ENCODE measurements around the gene FOXE3.

Gene FOXE3

GRCh38 chr1:47412437-47412836, 3.6 kb upstream of the FOXE3 start:
- Histone ChIP-seq H3K27ac (no peak overlapping the region), H3K4me3 (no peak overlapping the region)
- TF ChIP-seq, protein P1, sequence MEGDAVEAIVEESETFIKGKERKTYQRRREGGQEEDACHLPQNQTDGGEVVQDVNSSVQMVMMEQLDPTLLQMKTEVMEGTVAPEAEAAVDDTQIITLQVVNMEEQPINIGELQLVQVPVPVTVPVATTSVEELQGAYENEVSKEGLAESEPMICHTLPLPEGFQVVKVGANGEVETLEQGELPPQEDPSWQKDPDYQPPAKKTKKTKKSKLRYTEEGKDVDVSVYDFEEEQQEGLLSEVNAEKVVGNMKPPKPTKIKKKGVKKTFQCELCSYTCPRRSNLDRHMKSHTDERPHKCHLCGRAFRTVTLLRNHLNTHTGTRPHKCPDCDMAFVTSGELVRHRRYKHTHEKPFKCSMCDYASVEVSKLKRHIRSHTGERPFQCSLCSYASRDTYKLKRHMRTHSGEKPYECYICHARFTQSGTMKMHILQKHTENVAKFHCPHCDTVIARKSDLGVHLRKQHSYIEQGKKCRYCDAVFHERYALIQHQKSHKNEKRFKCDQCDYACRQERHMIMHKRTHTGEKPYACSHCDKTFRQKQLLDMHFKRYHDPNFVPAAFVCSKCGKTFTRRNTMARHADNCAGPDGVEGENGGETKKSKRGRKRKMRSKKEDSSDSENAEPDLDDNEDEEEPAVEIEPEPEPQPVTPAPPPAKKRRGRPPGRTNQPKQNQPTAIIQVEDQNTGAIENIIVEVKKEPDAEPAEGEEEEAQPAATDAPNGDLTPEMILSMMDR (IDR thresholded peaks at IDR 0.05) = no peak
- no peak for DNase-seq (ENCODE audit: low spot score)

DNA sequence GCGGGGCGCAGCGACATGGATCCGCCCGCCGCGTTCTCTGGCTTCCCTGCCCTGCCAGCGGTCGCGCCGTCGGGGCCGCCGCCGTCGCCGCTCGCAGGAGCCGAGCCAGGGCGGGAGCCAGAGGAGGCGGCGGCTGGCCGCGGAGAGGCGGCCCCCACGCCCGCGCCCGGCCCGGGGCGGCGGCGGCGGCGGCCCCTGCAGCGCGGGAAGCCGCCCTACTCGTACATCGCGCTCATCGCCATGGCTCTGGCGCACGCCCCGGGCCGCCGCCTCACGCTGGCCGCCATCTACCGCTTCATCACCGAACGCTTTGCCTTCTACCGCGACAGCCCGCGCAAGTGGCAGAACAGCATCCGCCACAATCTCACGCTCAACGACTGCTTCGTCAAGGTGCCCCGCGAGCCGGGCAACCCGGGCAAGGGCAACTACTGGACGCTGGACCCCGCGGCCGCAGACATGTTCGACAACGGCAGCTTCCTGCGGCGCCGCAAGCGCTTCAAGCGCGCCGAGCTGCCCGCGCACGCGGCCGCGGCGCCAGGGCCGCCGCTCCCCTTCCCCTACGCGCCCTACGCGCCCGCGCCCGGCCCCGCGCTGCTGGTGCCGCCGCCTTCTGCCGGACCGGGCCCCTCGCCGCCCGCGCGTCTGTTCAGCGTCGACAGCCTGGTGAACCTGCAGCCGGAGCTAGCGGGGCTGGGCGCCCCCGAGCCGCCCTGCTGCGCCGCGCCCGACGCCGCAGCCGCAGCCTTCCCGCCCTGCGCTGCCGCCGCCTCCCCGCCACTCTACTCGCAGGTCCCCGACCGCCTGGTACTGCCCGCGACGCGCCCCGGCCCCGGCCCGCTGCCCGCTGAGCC, 459 bp downstream of the FOXE3 start:
- no peak for DNase-seq (ENCODE audit: low spot score)
- TF ChIP-seq, protein P1 (IDR thresholded peaks at IDR 0.05) = no peak
- Histone ChIP-seq H3K4me3 (peak overlapping the region; percentile 63), H3K27ac (no peak overlapping the region)

GRCh38 chr1:47417170-47418044, 1.3 kb downstream of the FOXE3 start:
- no peak overlapping the region for H3K27ac ChIP-seq
- no peak for DNase-seq (ENCODE audit: low spot score)
- TF ChIP-seq, protein P1 (IDR thresholded peaks at IDR 0.05) = no peak
- H3K4me3 ChIP-seq = peak overlapping the region; percentile 63

GRCh38 chr1:47418122-47418521, 2.0 kb downstream of the FOXE3 start:
- no peak for DNase-seq (ENCODE audit: low spot score)
- Histone ChIP-seq H3K4me3 (no peak overlapping the region), H3K27ac (no peak overlapping the region)
- TF ChIP-seq, protein P1 (IDR thresholded peaks at IDR 0.05) = no peak

DNA sequence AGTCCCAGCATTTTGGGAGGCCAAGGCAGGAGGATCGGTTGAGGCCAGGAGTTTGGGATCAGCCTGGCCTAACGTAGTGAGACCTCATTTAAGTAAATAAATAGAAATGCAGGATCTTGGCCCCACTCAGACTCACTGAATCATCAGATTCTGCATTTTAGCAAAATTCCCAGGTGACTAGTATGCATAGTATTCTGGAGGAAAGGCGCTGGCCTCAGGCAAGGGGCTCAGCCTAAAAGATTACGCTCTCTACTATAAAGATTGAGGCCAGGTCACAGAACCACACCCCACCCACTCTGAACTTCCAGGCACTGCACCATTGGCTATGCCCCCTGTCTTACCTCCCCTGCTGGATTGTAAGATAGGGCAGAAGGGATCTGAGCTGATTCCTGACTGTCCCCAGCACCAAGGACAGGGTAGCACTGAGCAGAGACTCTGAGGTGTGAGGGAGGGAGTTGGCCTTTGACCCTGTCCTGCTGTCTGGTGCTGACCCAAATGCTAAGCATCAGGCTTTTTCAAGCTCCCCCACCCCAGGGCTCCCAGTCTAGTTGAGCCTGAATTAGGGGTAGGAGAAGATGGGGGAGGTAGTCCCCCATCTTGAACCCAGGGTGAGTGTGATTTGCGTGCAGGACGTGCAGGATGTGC, 2.7 kb downstream of the FOXE3 start:
- no peak for DNase-seq (ENCODE audit: low spot score)
- no peak overlapping the region for H3K27ac ChIP-seq
- TF ChIP-seq, protein P1 (IDR thresholded peaks at IDR 0.05) = no peak
- no peak overlapping the region for H3K4me3 ChIP-seq

DNA sequence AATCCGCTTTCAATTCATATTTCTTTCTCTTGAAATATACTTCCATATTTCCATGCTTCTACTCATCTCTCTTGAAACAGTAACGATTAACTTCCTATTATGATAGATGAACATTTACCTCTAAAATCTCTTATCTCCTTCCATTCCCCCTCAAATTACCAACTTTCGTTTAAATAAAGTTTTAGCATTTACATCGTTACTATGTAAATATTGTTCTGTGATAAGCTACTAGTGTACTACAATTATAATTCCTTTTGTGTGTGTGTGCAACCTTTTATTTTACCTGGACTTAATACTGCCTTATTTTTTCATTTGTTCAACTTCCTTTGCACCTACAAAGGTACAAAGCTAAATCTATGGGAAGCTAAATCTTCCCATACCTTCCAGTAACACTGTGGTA, 4.5 kb downstream of the FOXE3 start:
- H3K27ac ChIP-seq = no peak overlapping the region

More for the DNA sequence above, 4.5 kb downstream of the FOXE3 start:
- TF ChIP-seq, protein P1 (IDR thresholded peaks at IDR 0.05) = no peak
- H3K4me3 ChIP-seq = no peak overlapping the region
- no peak for DNase-seq (ENCODE audit: low spot score)
